HG02642 (cell line): ENCODE data around the gene SDK2.

Experiments
- ATAC-seq: cut with Tn5 transposase; IDR thresholded peaks from one replicate; pipeline ENCODE4 v1.9.1; 2021; ENCODE audit warnings: mild to moderate bottlenecking; ENCODE audit not compliant: unreplicated experiment, poor library complexity

SDK2 gene

DNA sequence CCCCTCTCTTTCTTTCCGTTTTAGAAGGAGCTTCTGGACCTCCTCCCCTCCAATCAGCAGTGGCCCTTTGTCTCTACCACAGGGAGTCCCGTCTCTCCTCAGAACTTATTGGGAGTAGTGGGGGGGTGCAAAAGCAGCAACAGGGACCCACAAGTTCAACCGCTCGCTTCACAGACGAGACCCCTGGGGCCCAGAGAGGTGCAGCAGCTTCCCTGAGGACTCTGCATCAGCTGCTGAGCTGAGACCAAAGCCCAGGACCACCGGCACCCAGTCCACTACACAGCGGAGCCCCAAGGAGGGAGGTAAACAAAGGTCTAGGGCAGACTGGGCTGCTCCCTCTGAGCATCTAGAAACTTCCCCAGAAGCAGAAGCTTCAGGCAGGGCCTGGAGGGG is 123.9 kb downstream of the SDK2 start:
- no peak for ATAC-seq

DNA sequence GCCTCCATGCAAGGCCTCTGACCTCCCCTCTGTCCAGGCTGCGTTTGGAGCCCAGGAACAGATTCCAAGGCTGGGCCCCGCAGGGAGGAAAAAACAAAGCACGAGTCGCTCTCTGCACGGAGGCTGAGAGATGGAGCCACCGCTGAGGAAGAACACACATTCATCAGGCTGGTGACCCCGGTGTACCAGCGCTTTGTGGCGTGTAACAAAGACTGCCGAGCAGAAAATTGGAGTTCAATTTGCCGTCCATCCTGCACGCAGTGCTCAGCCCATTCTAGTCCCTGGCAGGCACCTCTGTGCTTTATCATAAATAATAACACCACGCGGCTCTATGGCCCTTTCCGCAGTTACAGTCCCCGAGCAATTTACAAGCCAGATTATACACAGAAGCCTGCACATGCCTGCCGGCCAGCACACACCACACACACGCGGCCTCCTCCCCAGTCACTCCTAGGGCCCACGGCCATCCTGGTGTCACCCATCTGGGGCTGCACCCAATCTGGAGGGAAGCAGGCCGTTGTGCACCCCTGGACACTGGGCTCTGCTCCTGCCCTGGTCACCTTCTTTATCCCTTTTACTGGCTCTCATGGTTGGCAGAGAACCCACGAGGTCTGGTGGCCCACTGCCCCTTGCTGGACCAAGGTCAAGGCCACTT is 124.4 kb downstream of the SDK2 start:
- no peak for ATAC-seq

DNA sequence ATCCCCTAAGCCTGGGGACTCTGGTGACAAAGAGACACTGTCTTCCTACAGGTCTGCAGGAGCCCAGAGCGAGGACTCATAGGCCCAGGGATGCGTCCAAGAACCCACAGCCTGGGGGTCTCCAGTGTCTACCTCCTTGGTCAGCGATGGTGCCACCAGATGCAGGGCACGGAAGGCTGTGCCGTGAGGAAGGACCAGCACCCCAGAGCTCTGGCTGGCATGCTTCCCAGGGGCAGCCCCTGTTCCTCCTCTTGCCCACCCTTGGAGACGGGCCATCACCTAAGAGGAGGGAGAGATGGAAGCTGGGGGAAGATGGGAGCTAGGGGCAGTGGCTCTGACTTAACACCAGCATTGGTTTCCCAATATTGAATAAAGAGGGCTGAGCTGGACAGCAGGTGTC is 125.2 kb downstream of the SDK2 start:
- no peak for ATAC-seq

DNA sequence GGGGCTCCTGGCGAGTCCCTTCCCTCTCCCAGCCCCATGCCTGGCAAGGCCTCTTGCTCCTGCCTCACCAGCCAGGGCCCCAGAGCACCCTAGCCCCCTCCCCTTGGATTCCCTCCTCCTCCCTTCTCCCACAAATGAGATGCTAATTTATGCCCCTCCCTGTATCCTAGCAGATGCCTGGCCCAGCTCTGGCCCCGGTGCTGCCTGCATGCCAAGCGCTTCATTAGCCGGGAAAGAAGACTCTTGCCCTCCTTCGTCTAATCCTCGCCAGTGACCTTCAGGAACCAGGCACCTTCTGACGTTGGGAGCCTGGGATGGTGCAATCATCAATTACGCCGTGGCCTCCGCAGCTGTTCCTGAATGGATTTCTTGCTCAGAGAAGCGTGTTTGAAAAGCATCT is 127.8 kb downstream of the SDK2 start:
- no peak for ATAC-seq

DNA sequence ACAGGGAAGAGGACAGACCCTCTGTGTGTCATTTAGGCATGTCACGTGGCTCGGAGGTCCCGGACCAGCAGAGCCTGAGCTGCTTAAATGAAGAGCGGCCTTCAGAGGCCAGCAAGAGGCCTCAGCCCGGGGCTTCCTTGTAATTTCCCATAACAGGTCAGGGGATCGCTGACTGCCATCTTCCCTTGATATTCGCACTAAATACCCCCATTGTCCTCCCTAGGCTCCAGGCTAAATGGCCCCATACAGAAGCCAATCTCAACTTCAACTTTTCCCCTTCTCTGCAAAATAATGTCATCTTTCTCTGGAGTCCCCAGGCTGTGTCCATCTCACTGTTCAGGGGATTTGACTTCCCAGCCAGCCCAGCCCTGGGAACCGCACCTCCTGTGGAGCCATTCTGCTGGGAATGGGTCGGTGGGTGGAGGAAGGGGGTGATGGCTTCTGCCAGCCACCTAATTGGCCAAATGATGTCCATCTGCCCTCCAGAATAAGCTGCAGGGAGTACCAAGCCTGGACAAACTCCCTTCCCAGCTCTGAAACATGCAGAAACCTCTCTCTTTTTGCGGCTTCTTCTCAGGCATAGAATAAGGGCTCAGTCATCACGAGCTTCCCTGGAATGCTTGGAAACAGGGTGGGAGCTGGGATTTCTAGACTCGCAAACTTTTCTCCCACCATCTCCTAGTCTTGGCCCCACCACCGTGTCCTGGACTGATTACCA is 129.9 kb downstream of the SDK2 start:
- ATAC-seq: no peak

DNA sequence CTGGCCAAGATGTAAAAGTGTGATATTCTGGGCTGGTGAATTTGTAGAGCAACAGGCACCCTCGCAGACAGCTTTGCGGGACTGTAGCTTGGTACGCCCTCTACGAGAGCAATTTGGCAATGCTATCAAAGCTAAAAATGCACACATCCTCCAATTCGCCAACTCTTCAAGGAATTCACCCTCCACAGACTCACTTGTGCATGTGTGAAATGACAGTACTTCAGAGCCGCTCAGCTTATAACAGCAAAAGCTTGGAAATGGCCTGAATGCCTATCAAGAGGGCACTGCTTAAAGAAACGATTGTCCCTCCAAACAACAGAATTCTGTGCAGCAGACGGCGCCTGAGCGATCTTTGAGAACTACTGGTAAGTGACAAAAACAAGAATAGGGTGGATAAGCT is 130.8 kb downstream of the SDK2 start:
- ATAC-seq: no peak

DNA sequence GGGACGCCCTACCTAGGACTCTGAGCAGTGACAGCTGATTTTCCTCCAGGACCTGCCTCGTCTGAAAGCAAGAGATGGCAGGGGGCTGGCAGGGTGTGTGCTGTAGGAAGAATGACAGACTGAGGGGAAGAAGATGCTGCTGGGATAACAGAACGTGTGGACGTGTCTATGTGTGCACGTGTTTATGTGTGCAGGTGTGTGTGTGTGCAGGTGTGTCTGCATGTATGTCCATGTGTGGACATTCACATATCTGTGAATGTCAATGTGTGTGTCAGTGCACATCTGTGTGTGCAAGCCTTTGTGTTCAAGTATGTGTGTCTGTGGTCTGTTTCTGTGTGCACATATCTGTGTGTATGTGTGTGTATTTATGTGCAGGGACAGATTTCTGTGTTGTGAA is 132.5 kb downstream of the SDK2 start:
- ATAC-seq: no peak

DNA sequence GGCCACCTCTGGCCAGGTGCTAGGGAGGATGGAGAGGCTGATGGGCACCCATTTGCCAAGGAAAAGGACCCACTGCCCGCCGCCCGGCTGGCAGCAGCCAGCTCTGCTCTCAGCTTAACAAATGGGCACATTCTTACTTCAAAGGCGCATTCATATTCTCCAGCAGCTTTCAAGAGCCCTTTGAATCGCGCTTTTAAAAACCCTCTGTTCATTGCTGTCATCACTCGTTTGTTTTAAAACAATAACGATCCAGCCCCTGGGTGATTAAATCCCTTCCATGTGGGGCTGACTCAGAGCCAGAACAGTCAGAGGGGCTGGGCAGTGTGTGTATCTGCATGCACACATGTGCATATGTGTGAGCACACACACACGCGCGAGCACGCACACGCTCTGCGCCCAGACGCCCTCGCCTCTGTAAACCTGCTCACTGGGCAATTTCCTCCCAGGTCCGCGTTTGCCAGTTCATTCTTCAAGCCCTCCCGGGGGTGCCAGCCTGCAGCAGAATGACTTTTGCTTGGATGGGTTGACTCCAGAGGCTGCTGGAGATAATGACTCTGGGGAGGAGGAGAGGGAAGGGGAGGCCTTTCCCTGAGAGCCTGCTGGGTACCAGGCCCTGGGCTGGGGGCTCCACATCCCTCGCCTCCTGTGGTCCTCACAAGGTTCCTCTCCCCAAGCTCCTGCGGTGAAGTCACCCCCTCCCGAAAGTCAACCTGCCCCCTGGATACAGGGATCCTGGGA is 133.1 kb downstream of the SDK2 start:
- ATAC-seq: no peak

DNA sequence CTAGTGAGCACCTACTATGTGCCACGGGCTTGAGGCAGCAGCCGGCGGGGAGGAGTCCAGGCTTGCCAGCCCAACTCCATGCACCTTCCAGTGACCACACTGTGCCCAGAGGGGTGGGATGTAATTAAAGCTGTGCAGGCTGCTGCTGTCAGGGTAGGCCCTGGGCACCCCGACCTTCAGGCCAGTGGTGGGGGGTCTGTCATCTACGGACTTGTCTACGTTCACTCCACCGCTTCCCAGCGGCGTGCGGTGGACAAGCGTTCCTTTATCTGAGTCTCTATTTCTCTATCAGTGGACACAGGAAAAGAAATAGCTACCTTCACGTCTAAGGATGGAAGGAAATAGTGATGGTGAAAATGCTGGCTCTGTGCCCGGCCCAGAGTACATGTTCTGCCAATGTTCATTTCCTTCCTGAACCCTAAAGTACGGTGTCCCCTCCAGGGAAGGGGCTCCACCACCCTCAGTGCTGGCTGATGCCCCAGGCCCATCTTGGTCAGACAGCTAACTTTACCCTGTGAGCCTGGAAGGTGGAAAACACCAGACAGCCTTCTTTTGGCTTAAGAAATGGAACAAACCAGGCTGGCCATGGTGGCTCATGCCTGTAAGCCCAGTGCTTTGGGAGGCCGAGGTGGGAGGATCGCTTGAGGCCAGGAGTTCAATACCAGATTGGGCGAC is 135.2 kb downstream of the SDK2 start:
- ATAC-seq: no peak

DNA sequence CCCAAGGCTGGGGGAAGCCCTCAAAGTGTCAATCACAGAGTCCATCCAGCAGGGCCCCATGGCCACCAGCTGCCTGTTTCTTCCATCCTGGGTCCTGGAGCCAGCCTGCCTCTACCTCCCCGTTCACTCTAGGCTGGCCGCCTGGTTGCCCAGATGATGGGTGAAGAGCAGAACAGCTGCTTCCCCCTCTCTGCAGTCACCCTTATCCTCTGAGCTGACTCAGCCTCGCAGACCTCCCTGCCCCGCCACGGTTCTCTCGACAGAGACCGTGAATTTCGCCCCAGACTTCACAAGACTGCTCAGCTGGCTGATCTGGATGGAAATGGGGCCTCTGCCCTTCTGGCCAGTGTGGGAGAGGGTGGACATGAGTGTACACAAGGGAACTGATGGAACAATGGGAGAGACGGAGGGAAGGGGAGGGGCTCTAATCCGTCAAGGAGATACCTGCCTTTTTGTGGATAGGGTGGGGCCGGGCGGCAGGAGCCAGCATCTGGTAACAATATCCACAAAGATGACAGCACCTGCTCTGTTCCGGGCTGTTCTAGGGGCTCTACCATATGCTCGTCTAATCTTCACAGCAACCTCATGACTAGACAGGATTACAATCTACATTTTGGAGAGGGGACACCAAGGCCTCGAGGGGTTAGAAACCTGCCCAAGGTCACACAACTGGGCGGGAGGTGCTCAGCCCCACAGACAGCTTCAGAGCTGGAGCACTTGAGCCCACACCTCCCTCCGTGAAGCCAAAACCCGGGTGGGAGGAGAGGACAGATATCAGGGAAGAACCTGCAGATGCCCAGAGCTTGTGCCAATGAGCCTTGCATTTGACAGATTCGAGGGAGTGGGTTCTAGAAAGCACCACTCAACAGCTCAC is 136.0 kb downstream of the SDK2 start:
- ATAC-seq: no peak

DNA sequence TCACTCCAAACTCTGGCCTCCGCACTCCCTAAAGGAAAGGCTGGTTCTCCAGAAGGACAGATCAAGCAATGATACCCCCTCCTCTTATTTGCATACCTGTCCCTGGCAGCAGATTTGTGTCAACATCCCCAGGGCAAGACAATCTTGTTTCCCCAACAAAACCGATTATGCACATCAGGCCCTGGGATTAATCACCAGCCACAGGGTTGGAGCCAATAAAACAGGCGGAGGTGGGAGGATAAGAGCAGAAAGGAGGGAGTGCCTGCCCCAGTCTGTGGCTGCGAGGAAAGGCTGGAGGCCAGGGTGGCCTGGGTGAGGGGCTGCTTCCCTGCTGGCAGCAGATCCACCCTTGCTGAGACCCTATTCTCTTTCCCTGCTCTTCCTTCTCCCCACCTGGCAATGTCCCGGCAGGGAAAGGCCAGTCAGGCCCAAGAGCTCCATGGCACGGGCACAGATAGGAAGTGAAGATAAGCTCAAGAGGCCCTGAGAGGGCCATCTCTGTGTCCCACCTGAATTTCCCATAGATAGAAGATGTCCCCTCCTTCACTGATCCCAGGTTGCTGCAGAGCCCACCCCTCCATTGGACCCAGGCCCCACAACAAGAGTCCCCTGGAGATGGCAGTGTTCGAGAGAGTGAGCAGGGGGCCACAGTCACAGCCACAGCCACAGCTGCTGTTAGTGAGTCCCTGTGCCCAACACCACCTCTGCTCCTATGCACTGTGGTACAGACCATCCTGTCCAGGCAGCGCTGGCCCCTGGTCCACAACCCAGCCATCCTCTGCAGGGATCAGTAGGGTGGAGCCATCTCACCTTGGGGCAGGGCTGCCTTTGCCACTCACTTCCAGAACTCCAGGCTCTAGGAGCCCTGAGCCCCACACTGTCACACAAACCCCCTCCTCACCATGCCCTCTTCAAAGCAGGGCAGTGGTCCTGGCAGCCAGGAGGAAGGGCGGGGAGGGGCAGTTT is 137.5 kb downstream of the SDK2 start:
- no peak for ATAC-seq

DNA sequence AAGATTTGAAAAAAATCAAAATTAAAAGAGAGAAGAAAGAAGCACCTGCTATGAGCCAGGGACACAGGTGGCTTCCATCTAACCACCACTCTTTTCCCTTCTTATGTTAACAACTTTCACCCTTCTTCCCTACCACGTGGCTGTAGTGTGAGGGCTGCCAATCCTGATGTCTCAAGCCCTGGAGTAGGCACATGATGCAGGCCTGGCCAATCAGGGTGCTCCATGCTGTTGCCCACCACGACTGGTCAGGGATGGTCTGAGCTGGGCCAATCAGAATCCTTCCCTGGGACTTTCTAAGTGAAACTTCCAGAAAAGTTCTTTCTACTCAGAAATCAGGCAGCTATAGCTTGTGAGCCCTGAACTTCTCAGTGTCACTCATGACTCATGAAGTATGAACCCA is 140.7 kb downstream of the SDK2 start:
- ATAC-seq: no peak

DNA sequence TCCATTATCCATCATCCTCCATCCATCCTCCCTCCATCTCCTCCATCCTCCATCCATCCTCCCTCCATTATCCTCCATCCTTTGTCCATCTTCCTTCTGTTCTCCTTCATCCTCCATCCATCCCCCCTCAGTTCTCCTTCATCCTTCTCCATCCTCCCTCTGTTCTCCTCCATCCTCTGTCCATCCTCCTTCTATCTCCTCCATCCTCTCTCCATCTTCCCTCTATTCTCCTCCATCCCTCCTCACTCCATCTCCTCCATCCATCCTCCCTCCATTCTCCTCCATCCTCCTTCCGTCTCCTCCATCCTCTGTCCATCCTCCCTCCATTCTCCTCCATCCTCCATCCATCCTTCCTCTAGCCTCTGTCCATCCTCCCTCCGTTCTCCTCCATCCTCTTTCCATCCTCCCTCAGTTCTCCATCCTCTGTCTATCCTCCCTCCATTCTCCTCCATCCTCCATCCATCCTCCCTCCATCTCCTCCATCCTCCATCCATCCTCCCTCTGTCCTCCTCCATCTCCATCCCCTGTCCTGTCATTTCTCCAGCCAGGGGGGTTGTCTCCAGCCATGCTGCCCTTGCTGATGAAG is 143.7 kb downstream of the SDK2 start:
- no peak for ATAC-seq

DNA sequence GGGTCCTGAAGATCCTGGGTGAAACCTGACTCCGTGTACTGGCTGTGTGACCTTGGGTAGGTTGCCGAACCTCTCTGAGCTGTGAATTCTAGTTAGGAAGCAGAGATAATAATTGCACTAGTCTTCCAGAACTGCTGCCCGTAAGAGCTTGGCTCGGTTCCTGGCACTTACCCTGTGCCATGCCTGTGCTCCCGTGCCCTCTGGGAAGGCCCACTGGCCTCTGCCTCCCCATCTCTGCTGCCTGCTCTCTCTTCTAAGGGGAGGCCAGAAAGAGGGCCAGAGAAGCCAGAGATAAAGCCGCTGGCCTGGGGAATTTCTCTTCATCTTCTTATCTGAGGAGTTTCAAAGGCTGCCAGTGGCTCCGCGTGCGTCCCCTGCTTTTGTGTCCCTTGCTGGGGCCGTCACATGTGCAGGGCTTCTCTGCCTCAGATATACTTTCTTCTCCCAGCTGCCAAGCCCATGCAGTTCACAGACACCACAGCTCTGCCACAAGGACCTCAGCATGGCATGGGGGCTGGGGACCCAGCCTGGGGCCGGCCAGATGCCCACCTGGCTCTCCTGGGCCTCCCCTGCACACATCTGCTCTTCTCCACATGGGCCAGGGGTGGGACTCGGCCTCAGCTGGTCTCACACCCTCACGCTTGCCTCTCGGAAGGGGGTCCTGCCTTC is 145.2 kb downstream of the SDK2 start:
- no peak for ATAC-seq

DNA sequence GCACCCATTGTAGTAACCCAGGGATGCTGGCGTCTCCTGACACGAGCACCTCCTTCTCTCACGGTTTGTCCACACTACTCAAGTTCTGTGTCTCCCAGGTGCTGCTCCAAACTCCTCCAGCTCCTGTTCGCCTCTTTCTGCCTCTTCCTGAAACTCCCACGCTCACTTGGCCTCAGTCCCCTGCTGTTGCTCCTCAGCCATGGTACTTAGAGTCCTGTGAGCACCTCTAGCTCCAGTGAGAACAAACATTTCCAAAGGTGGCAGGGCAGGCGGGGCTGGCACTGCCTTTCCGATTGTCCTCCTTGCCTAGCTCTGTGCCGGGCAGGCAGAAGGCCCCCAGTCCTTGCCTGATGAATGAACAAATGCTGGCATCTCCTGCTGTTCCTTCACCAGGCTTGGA is 146.1 kb downstream of the SDK2 start:
- ATAC-seq: no peak

DNA sequence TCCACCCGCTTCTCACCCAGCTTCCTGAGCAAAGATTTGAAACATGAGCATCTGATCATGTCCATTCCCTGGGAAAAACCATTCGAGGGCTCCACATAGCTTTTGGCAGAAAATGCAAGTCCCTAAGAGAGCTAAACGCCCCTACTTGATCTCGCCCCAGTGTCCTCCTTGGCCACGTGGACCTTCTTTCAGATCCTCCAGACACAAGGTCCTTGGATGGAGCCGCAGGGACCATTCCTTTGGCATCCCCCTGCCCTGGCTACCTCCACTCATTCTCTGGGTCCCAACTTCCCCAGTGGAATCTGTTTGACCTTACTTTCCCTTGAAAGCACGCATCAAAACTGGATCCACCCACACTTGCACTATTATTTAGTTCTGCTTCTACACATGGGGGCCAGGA is 146.5 kb downstream of the SDK2 start:
- no peak for ATAC-seq

DNA sequence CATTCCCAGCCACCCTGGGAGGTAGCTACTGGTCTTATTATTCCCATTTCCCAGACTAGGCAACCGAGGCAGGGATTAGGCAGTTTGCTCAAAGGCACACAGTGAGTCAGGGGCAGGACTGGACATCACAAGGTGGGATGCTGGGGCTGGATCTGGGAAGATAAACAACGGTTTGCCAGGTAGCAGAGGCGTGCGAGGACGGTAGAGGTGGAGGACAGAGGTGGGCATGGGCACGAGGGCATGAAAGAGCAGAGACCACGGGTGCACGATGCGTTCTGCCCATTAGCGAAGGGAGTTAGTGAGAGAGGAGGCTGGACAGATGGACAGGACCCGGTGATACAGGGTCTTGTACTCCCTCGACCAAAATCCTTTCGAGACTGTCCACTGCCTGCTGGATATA is 148.0 kb downstream of the SDK2 start:
- no peak for ATAC-seq

DNA sequence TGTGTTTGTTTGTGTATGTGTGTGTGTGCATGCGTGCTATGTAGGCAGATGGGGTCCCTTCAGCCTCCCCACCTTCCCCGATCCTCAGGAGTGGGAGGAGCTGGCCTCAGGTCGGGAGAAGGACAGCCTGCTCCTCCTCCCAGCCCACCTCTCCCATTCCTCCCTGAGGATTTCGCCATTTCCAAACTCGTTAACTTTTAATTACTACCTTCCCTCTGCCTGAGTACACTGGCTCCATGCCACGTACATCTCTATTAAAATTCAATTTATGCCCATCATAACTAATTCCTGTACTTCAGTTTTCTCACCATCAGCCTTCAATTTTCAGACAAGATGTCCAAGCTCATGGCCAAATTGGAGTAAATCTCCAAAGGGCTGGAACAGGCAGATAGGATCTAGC is 148.6 kb downstream of the SDK2 start:
- ATAC-seq: no peak
